H1 (cell line): ENCODE data around the gene TTC38.

Experiments
- CREB1 ChIP-seq: IDR thresholded peaks from 2 replicates; pipeline ENCODE4 v1.6.1; 2012; ENCODE audit warnings: inconsistent platforms
- EZH2 ChIP-seq: fragments of 200-600 bp; sonication (generic); IDR thresholded peaks from 2 replicates; pipeline ENCODE4 v1.7.1; 2012; ENCODE audit warnings: low read depth, mild to moderate bottlenecking, moderate library complexity, low read length, inconsistent platforms; ENCODE audit not compliant: severe bottlenecking
- POLR2A ChIP-seq, 2 experiments: IDR thresholded peaks; 1 replicate in 1 of 2; 2 replicates in 1 of 2; pipeline ENCODE4 v1.6.1; 2011; ENCODE audit warnings: low read depth in 2 of 2, low read length in 2 of 2, mild to moderate bottlenecking in 2 of 2; ENCODE audit errors: control extremely low read depth in 1 of 2
- SUZ12 ChIP-seq: fragments of 200-600 bp; sonication (generic); IDR thresholded peaks from 2 replicates; pipeline ENCODE4 v1.6.1; 2012; ENCODE audit warnings: mild to moderate bottlenecking, inconsistent platforms, low read length, moderate library complexity, mixed read lengths
- TCF12 ChIP-seq: IDR thresholded peaks from 2 replicates; pipeline ENCODE4 v1.6.1; 2011; ENCODE audit warnings: low read depth, mild to moderate bottlenecking, low read length

DNA sequence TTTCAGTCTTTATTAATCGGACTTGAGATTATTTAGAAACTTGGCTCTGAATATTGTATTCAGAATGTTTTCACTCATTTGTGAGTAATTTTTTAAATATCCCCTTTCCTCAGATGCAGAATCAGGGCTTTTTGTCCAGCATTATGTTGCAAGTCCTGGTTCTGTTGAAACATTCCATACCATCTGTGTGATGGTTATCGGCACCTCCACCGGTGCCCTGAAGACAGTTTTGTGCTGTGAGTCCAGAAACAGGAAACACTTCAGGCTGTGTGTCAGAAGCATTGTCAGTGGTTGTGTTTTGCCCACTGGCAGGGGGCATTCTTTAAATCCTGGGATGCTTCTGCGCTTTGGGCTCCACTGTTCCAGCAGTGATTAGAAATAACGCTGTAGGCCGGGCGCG lies 38.1 kb upstream of the TTC38 start:
- TF ChIP-seq POLR2A (IDR thresholded peaks at IDR 0.05; ENCODE audit: control extremely low read depth in 1 of 2, low read depth in 2 of 2, low read length in 2 of 2) = no peak
- TF ChIP-seq SUZ12 = no peak
- TF ChIP-seq CREB1 = no peak
- TF ChIP-seq TCF12 = no peak
- TF ChIP-seq EZH2 = no peak
